ENCODE results near the gene ARHGEF10L.

ARHGEF10L gene

DNA sequence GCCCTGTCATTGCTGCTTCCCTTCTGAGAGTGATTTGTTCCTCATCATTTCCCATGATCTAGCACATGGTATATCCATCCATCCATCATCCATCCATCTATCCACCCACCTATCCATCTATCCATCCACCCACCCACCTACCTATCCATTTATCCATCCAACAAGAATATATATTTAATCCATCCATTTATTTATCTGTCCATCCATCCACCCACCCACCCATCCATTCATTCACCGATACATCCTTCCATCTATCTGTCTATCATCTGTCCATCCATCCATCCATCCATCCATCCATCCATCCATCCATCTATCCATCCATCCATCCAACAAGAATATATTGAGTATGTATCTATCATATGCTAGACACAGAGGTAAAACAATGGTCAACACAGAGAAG lies 115.7 kb downstream of the ARHGEF10L start:
- H3K4me1 ChIP-seq (ENCODE audit: control insufficient read depth, insufficient read depth, low read length): no peaks in the 10 kb centered on the region
- no peaks in the 10 kb centered on the region for H3K9me3 ChIP-seq (ENCODE audit: control insufficient read depth, insufficient read depth, low read depth, low read length)
- ChIA-PET POLR2A (no interaction called here), CTCF (interaction anchor here (0.6 to 2.7 kb wide), 3 partner anchors 48 to 182 kb away, joined by 3 to 7 read pairs (median 4); no protein-coding TSS in a partner anchor)
- no peak overlapping the region for H3K27ac ChIP-seq (ENCODE audit: extremely low read depth, low read depth, low read length)
- H3K4me3 ChIP-seq (ENCODE audit: low read depth, low read length): no peak overlapping the region
- TF ChIP-seq ZNF366 (tag by site-specific recombination; conservative IDR thresholded peaks at IDR 0.05) (peak; percentile 94), MZF1 (tag by site-specific recombination; IDR thresholded peaks at IDR 0.05; ENCODE audit: borderline replicate concordance) (no peak), ZBTB17 (tag by site-specific recombination; IDR thresholded peaks at IDR 0.05) (peak; percentile 27; the same call in 1 of the 2 replicates), ZFHX2 (tag by site-specific recombination; conservative IDR thresholded peaks at IDR 0.05) (0 out of 2 replicates have a peak, but pooled peaks have one; percentile 3), ZNF560 (tag by site-specific recombination; IDR thresholded peaks at IDR 0.05; ENCODE audit: borderline replicate concordance) (no peak), ZNF10 (tag by site-specific recombination; IDR thresholded peaks at IDR 0.05) (no peak)
- peaks cover 0 to 31% of the 10 kb centered on the region in 2 experiments; a peak in 1 of 3 replicates for H3K36me3 ChIP-seq (ENCODE audit: control insufficient read depth in 2 of 2, insufficient read depth in 1 of 2, low read length in 2 of 2)

DNA sequence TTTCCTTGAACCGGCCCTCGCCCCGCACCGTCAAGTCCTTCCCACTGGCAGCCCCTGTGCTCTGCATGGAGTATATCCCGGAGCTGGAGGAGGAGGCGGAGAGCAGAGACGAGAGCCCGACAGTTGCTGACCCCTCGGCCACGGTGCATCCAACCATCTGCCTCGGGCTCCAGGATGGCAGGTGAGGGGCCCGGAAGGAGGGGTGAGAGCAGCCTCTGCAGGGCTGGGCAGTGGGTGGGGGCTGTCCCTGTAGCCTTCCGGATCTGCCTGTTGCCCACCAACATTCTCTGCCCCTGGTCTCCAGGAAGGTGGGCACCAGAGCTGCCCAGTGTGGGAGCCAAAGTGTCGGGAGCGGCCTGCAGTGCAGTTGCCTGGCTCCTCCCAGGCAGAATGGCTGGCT lies 116.4 kb downstream of the ARHGEF10L start:
- Histone ChIP-seq H3K4me1 (ENCODE audit: control insufficient read depth, insufficient read depth, low read length) (no peaks in the 10 kb centered on the region), H3K4me3 (ENCODE audit: low read depth, low read length) (no peak overlapping the region), H3K36me3 (ENCODE audit: control insufficient read depth in 2 of 2, insufficient read depth in 1 of 2, low read length in 2 of 2) (peaks cover 0 to 31% of the 10 kb centered on the region in 2 experiments; a peak in 1 of 3 replicates), H3K9me3 (ENCODE audit: control insufficient read depth, insufficient read depth, low read depth, low read length) (no peaks in the 10 kb centered on the region), H3K27ac (ENCODE audit: extremely low read depth, low read depth, low read length) (no peak overlapping the region)
- ChIA-PET CTCF (interaction anchor here (0.6 to 2.7 kb wide), 5 partner anchors 10 to 173 kb away, joined by 3 to 7 read pairs (median 4); no protein-coding TSS in a partner anchor), POLR2A (no interaction called here)
- TF ChIP-seq ZNF274 (IDR thresholded peaks at IDR 0.05; ENCODE audit: low read length) (no peak), ZNF274 (tag by site-specific recombination; IDR thresholded peaks at IDR 0.05; ENCODE audit: borderline replicate concordance) (no peak), ZNF837 (tag by site-specific recombination; IDR thresholded peaks at IDR 0.05) (no peak), ZNF324 (tag by site-specific recombination; IDR thresholded peaks at IDR 0.05) (no peak), SCRT1 (tag by site-specific recombination; IDR thresholded peaks at IDR 0.05; ENCODE audit: borderline replicate concordance) (no peak), SALL2 (tag by site-specific recombination; IDR thresholded peaks at IDR 0.05; ENCODE audit: borderline replicate concordance) (no peak), ZNF335 (tag by site-specific recombination; conservative IDR thresholded peaks at IDR 0.05) (no peak), ZFP3 (tag by site-specific recombination; IDR thresholded peaks at IDR 0.05; ENCODE audit: low read depth) (no peak), ZNF155 (tag by site-specific recombination; IDR thresholded peaks at IDR 0.05) (no peak), TCF7L2 (IDR thresholded peaks at IDR 0.05; ENCODE audit: borderline replicate concordance, low read depth, low read length) (no peak), ZNF16 (tag by site-specific recombination; IDR thresholded peaks at IDR 0.05; ENCODE audit: low read depth) (no peak), SP3 (tag by site-specific recombination; IDR thresholded peaks at IDR 0.05) (no peak)
- TF ChIP-seq, protein P1, sequence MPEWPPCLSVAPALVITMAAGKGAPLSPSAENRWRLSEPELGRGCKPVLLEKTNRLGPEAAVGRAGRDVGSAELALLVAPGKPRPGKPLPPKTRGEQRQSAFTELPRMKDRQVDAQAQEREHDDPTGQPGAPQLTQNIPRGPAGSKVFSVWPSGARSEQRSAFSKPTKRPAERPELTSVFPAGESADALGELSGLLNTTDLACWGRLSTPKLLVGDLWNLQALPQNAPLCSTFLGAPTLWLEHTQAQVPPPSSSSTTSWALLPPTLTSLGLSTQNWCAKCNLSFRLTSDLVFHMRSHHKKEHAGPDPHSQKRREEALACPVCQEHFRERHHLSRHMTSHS (tag by site-specific recombination; IDR thresholded peaks at IDR 0.05): no peak

DNA sequence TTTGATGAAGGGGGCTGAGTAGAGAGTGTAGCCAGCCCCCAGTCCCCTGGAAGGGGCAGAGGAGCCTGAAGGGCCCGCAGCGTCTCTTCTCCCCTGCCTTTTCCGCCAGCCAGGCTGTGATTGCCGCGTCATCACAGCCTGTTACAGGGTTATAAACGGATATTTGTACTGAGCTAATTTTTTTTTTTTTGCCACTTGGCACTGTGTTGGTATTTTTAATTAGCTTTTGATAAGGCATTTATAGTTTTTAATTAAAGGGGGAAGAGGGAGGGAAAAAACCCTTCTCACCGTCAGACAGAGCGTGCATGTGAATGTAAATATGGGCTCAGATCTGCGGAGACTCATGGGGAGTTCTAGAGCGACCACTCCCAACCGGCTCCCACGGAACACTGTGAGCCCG lies 117.9 kb downstream of the ARHGEF10L start:
- POLR2A ChIA-PET: no interaction called here
- H3K4me3 ChIP-seq (ENCODE audit: low read depth, low read length): no peak overlapping the region
- no peak for TF ChIP-seq ZNF175 (tag by site-specific recombination; IDR thresholded peaks at IDR 0.05)

More for the DNA sequence above, 117.9 kb downstream of the ARHGEF10L start:
- CTCF ChIA-PET: interaction anchor here (1.1 to 1.7 kb wide), 2 partner anchors 163 to 746 kb away, joined by 3 to 7 read pairs; no protein-coding TSS in a partner anchor
- H3K4me1 ChIP-seq (ENCODE audit: control insufficient read depth, insufficient read depth, low read length): no peaks in the 10 kb centered on the region
- peaks cover 0 to 31% of the 10 kb centered on the region in 2 experiments; a peak in 1 of 3 replicates for H3K36me3 ChIP-seq (ENCODE audit: control insufficient read depth in 2 of 2, insufficient read depth in 1 of 2, low read length in 2 of 2)
- H3K9me3 ChIP-seq (ENCODE audit: control insufficient read depth, insufficient read depth, low read depth, low read length): no peaks in the 10 kb centered on the region
- no peak overlapping the region for H3K27ac ChIP-seq (ENCODE audit: extremely low read depth, low read depth, low read length)
